ENCODE results near the gene TTLL4.

DNA sequence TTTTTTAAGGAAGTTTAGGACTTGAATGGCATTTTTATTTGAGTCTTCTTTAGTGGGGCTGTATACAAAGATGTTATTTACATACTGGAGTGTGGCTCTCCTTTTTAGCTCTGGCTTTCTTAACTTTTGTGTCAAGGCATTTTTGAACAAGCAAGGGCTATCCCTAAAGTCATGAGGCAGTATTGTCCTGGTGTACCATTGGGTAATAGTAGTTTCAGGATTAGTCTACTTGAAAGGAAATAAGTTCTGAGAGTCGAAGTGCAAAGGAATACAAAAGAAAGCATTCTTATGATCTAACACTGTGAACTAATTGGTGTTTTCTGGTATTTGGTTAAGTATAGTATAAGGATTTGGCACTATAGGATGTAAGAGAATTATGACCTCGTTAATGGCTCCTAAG lies 69.4 kb downstream of the TTLL4 start:
- no peak for TF ChIP-seq POLR2A (IDR thresholded peaks at IDR 0.05)
- TF ChIP-seq, protein P1, sequence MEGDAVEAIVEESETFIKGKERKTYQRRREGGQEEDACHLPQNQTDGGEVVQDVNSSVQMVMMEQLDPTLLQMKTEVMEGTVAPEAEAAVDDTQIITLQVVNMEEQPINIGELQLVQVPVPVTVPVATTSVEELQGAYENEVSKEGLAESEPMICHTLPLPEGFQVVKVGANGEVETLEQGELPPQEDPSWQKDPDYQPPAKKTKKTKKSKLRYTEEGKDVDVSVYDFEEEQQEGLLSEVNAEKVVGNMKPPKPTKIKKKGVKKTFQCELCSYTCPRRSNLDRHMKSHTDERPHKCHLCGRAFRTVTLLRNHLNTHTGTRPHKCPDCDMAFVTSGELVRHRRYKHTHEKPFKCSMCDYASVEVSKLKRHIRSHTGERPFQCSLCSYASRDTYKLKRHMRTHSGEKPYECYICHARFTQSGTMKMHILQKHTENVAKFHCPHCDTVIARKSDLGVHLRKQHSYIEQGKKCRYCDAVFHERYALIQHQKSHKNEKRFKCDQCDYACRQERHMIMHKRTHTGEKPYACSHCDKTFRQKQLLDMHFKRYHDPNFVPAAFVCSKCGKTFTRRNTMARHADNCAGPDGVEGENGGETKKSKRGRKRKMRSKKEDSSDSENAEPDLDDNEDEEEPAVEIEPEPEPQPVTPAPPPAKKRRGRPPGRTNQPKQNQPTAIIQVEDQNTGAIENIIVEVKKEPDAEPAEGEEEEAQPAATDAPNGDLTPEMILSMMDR (IDR thresholded peaks at IDR 0.05): no peak

Measured in testis (tissue), 2 donors.